K562 (cell line): ENCODE results near the gene DIP2C. TPM values are rescaled to one million over a fixed set of nuclear protein-coding genes. Genes with fewer than 3 reads are reported as not detected.

ENCODE experiments used
- ATAC-seq: fragments of 200-7000 bp; cut with Tn5 transposase; 3 replicates; pipeline ENCODE4 v1.9.1; 2020; ENCODE audit warnings: moderate library complexity
- BruUV-seq: library from RNA; stranded (reverse); fragments of 400-500 nt; replicated peaks from 2 replicates; lab custom pipeline; 2021; lab: Mats Ljungman, UMichigan
- CTCF ChIA-PET: fragments of 300-600 bp; formaldehyde crosslinking; extraction: SDS; loops from one replicate; lab custom pipeline; 2021; ENCODE audit warnings: low intra/inter-chr PET ratio; lab: Yijun Ruan, JAX
- POLR2A ChIA-PET: fragments of 300-600, 350-650 bp; sonication (Branson Sonifier 250); formaldehyde crosslinking; extraction: SDS; loops from one replicate; lab custom pipeline; 2021; ENCODE audit warnings: antibody characterized with exemption, inconsistent platforms; lab: Yijun Ruan, JAX
- DNase-seq, 4 experiments: peaks; one replicate each; pipeline versions ENCODE4 v3.0.0 to v3.0.0-alpha.2; 2011 to 2018; ENCODE audit warnings: low spot score in 3 of 4, mixed read lengths in 3 of 4; ENCODE audit errors: extremely low read depth in 1 of 4
- FAIRE-seq: peaks from 2 replicates; lab custom pipeline; 2011; peaks lifted over from hg19 to GRCh38; lab: Jason Lieb, UNC
- H2AFZ ChIP-seq: 2 replicates; pipeline ENCODE4 v1.6.0; 2011; ENCODE audit warnings: low read depth, low read length, control low read depth, inconsistent platforms
- H3K27ac ChIP-seq: fragments of 200-600 bp; 3 replicates; pipeline ENCODE4 v1.8.0; 2011; ENCODE audit warnings: low read depth, mild to moderate bottlenecking, control low read depth, inconsistent platforms, low read length, moderate library complexity, mixed read lengths; ENCODE audit errors: extremely low read depth
- H3K27me3 ChIP-seq, 2 experiments: fragments of 300-600 bp in 1 of 2; 2 replicates in 1 of 2; 3 replicates in 1 of 2; pipeline versions ENCODE4 v1.6.0 to v1.8.0; 2011; ENCODE audit warnings: inconsistent platforms in 2 of 2, low read length in 2 of 2, mild to moderate bottlenecking in 1 of 2, mixed read lengths in 1 of 2, moderate library complexity in 1 of 2; ENCODE audit not compliant: control insufficient read depth in 2 of 2, insufficient read depth in 2 of 2
- H3K36me3 ChIP-seq: fragments of 300-600 bp; 3 replicates; pipeline ENCODE4 v1.8.0; 2011; ENCODE audit warnings: mild to moderate bottlenecking, low read length, inconsistent platforms; ENCODE audit not compliant: control insufficient read depth, insufficient read depth
- H3K4me1 ChIP-seq, 2 experiments: fragments of 200-600 bp in 1 of 2; replicated peaks in 1 of 2; 2 replicates in 1 of 2; 3 replicates in 1 of 2; pipeline versions ENCODE4 v1.5.1 to v1.8.0; 2011; ENCODE audit warnings: inconsistent platforms in 2 of 2, low read length in 2 of 2, mild to moderate bottlenecking in 1 of 2, mixed read lengths in 1 of 2, moderate library complexity in 1 of 2; ENCODE audit not compliant: control insufficient read depth in 2 of 2, insufficient read depth in 2 of 2
- H3K4me2 ChIP-seq: 2 replicates; pipeline ENCODE4 v1.6.1; 2011; ENCODE audit warnings: low read length, control low read depth, inconsistent platforms, mixed read lengths; ENCODE audit not compliant: insufficient read depth
- H3K4me3 ChIP-seq: fragments of 200-600 bp; sonication (generic), shearing (Covaris generic); 2 replicates; pipeline ENCODE4 v1.5.1; 2016; ENCODE audit warnings: control low read depth, inconsistent platforms
- H3K79me2 ChIP-seq: fragments of 200-600 bp; 3 replicates; pipeline ENCODE4 v1.8.0; 2011; ENCODE audit warnings: low read length, inconsistent platforms; ENCODE audit not compliant: control insufficient read depth, insufficient read depth
- H3K9ac ChIP-seq, 2 experiments: 2 replicates each; pipeline versions ENCODE4 v1.6.0 to v1.6.1; 2011; ENCODE audit warnings: low read depth in 2 of 2, low read length in 2 of 2, control low read depth in 1 of 2, inconsistent platforms in 1 of 2, mild to moderate bottlenecking in 1 of 2, mixed read lengths in 1 of 2; ENCODE audit not compliant: insufficient read depth in 1 of 2
- H3K9me1 ChIP-seq: one replicate; pipeline ENCODE4 v1.6.0; 2011; ENCODE audit warnings: inconsistent platforms, mild to moderate bottlenecking, low read length, moderate library complexity; ENCODE audit not compliant: control insufficient read depth, insufficient read depth
- H3K9me3 ChIP-seq: replicated peaks from 2 replicates; pipeline ENCODE4 v1.5.1; 2011; ENCODE audit warnings: low read depth, low read length, inconsistent platforms; ENCODE audit not compliant: control insufficient read depth, insufficient read depth
- H4K20me1 ChIP-seq: replicated peaks from 2 replicates; pipeline ENCODE4 v1.6.1; 2011; ENCODE audit warnings: low read length, inconsistent platforms, mixed read lengths; ENCODE audit not compliant: control insufficient read depth, insufficient read depth
- HDGF ChIP-seq: fragments of 450-650 bp; IDR thresholded peaks from 2 replicates; pipeline ENCODE4 v1.6.1; 2016
- HNRNPL ChIP-seq: fragments of 200-400 bp; formaldehyde crosslinking; IDR thresholded peaks from 2 replicates; pipeline ENCODE4 v1.6.1; 2017; ENCODE audit warnings: low read depth, mild to moderate bottlenecking, low read length
- JUNB ChIP-seq: fragments of 450-650 bp; formaldehyde crosslinking; conservative IDR thresholded peaks from 2 replicates; pipeline ENCODE4 v1.4.0; 2020; ENCODE audit warnings: mild to moderate bottlenecking
- NBN ChIP-seq: fragments of 450-650 bp; IDR thresholded peaks from 2 replicates; pipeline ENCODE4 v1.6.1; 2016; ENCODE audit warnings: low read depth, mild to moderate bottlenecking
- POLR2A ChIP-seq: fragments of 450-650 bp; conservative IDR thresholded peaks from 2 replicates; pipeline ENCODE4 v1.6.1; 2016
- TFAM ChIP-seq: fragments of 250-450 bp; sonication (Bioruptor Pico); conservative IDR thresholded peaks from 2 replicates; pipeline ENCODE4 v1.5.0; 2021; ENCODE audit warnings: mild to moderate bottlenecking, moderate library complexity
- WGBS: fragments of 100-300 bp; shearing (Covaris generic); methylation state at CpG from one replicate; pipeline ENCODE4 v1.1.6; 2016; ENCODE audit warnings: low coverage, mixed read lengths; ENCODE audit not compliant: insufficient coverage; ENCODE audit errors: missing lambda C conversion rate; 5-methylcytosine and 5-hydroxymethylcytosine counted together
- in situ Hi-C: fragments of 300-500 bp; cut with MboI; formaldehyde crosslinking; loops from 4 replicates; pipeline ENCODE4 v1.15.0; 2018; ENCODE audit warnings: inconsistent platforms, mixed read lengths
- intact Hi-C: fragments of 100-400 bp; cut with micrococcal nuclease; formaldehyde crosslinking; loops from 2 replicates; pipeline ENCODE4 v1.14.2; 2022
- polyA plus RNA-seq, 8 experiments: library from polyadenylated mRNA; depleted of rRNA in 4 of 8; stranded (reverse) in 5 of 8; unstranded in 3 of 8; fragments of >200 nt; fragmentation: Nextera tagmentation in 2 of 8; fragmentation: Illumina TruSeq in 1 of 8; extraction: Ambion mirVana in 2 of 8; extraction: Trizol in 1 of 8; gene quantifications; 2 replicates each; pipeline versions ENCODE4 v1.2.1 to v1.2.3, GENCODE V29; 2011 to 2014; ENCODE audit warnings: inconsistent platforms in 1 of 8, missing spikeins in 1 of 8
- total RNA-seq, 7 experiments: library from RNA; depleted of rRNA in 6 of 7; stranded (reverse); fragments of >200 nt in 6 of 7; fragmentation: Illumina TruSeq in 2 of 7; extraction: Trizol in 2 of 7; gene quantifications; 2 replicates each; pipeline versions ENCODE4 v1.2.1 to v1.2.3, GENCODE V29; 2011 to 2021; ENCODE audit warnings: low replicate concordance in 1 of 7
- TF ChIP-seq, protein P1 (sequence below): fragments of 250-450 bp; sonication (Bioruptor Pico); IDR thresholded peaks from 2 replicates; pipeline ENCODE4 v1.8.0; 2021; ENCODE audit warnings: moderate library complexity, mild to moderate bottlenecking, inconsistent platforms
- TF ChIP-seq, protein P2 (sequence below): fragments of 450-650 bp; IDR thresholded peaks from 2 replicates; pipeline ENCODE4 v1.6.1; 2016; ENCODE audit warnings: mild to moderate bottlenecking
- TF ChIP-seq, protein P3 (sequence below): IDR thresholded peaks from 2 replicates; pipeline ENCODE4 v1.6.1; 2011; ENCODE audit warnings: borderline replicate concordance, low read depth, mild to moderate bottlenecking, moderate library complexity, low read length; ENCODE audit not compliant: insufficient read depth, poor library complexity, severe bottlenecking
- TF ChIP-seq, protein P4 (sequence below): sonication (generic); formaldehyde crosslinking; IDR thresholded peaks from 2 replicates; pipeline ENCODE4 v1.8.0; 2023; ENCODE audit warnings: missing genetic modification reagents, mild to moderate bottlenecking, borderline replicate concordance

The DIP2C gene
- total and polyA plus RNA-seq, 9 of the 15 experiments (the other 6 are each of a cell fraction or from before 2014, with no cell fraction given): 0.01 TPM; not detected in 8

DNA sequence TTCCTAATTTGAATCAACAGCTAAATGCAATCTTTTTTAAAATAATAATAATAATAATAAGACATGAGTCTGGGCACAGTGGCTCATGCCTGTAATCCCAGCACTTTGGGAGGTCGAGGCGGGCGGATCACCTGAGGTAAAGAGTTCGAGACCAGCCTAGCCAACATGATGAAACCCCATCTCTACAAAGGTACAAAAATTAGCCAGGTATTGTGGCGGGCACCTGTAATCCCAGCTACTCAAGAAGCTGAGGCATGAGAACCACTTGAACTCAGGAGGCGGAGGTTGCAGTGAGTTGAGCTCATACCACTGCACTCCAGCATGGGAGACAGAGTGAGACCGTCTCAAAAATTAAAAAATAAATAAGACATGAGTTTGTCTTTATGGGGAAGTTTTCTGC is 3.9 kb downstream of the DIP2C start:
- CTCF ChIA-PET: no interaction called here
- FAIRE-seq: no peak
- intact Hi-C loops: no loop called here

More for the DNA sequence above, 3.9 kb downstream of the DIP2C start:
- Histone ChIP-seq H3K9me1 (no peaks in the 10 kb centered on the region), H3K9ac (no peak overlapping the region), H3K36me3 (no peaks in the 10 kb centered on the region), H3K27ac (no peak overlapping the region), H3K9me3 (no peaks in the 10 kb centered on the region)
- DNase-seq: no peak
- TF ChIP-seq HDGF: no peak
- TF ChIP-seq POLR2A: no peak
- TF ChIP-seq, protein P1, sequence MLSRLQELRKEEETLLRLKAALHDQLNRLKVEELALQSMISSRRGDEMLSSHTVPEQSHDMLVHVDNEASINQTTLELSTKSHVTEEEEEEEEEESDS (CRISPR knock-in tag): no peak
- TF ChIP-seq, protein P2, sequence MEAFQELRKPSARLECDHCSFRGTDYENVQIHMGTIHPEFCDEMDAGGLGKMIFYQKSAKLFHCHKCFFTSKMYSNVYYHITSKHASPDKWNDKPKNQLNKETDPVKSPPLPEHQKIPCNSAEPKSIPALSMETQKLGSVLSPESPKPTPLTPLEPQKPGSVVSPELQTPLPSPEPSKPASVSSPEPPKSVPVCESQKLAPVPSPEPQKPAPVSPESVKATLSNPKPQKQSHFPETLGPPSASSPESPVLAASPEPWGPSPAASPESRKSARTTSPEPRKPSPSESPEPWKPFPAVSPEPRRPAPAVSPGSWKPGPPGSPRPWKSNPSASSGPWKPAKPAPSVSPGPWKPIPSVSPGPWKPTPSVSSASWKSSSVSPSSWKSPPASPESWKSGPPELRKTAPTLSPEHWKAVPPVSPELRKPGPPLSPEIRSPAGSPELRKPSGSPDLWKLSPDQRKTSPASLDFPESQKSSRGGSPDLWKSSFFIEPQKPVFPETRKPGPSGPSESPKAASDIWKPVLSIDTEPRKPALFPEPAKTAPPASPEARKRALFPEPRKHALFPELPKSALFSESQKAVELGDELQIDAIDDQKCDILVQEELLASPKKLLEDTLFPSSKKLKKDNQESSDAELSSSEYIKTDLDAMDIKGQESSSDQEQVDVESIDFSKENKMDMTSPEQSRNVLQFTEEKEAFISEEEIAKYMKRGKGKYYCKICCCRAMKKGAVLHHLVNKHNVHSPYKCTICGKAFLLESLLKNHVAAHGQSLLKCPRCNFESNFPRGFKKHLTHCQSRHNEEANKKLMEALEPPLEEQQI: no peak
- TF ChIP-seq JUNB (CRISPR knock-in tag): no peak
- TF ChIP-seq NBN: no peak
- TF ChIP-seq TFAM (CRISPR knock-in tag): no peak
- TF ChIP-seq, protein P3, sequence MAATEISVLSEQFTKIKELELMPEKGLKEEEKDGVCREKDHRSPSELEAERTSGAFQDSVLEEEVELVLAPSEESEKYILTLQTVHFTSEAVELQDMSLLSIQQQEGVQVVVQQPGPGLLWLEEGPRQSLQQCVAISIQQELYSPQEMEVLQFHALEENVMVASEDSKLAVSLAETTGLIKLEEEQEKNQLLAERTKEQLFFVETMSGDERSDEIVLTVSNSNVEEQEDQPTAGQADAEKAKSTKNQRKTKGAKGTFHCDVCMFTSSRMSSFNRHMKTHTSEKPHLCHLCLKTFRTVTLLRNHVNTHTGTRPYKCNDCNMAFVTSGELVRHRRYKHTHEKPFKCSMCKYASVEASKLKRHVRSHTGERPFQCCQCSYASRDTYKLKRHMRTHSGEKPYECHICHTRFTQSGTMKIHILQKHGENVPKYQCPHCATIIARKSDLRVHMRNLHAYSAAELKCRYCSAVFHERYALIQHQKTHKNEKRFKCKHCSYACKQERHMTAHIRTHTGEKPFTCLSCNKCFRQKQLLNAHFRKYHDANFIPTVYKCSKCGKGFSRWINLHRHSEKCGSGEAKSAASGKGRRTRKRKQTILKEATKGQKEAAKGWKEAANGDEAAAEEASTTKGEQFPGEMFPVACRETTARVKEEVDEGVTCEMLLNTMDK: no peak
- no peak for TF ChIP-seq HNRNPL
- TF ChIP-seq, protein P4, sequence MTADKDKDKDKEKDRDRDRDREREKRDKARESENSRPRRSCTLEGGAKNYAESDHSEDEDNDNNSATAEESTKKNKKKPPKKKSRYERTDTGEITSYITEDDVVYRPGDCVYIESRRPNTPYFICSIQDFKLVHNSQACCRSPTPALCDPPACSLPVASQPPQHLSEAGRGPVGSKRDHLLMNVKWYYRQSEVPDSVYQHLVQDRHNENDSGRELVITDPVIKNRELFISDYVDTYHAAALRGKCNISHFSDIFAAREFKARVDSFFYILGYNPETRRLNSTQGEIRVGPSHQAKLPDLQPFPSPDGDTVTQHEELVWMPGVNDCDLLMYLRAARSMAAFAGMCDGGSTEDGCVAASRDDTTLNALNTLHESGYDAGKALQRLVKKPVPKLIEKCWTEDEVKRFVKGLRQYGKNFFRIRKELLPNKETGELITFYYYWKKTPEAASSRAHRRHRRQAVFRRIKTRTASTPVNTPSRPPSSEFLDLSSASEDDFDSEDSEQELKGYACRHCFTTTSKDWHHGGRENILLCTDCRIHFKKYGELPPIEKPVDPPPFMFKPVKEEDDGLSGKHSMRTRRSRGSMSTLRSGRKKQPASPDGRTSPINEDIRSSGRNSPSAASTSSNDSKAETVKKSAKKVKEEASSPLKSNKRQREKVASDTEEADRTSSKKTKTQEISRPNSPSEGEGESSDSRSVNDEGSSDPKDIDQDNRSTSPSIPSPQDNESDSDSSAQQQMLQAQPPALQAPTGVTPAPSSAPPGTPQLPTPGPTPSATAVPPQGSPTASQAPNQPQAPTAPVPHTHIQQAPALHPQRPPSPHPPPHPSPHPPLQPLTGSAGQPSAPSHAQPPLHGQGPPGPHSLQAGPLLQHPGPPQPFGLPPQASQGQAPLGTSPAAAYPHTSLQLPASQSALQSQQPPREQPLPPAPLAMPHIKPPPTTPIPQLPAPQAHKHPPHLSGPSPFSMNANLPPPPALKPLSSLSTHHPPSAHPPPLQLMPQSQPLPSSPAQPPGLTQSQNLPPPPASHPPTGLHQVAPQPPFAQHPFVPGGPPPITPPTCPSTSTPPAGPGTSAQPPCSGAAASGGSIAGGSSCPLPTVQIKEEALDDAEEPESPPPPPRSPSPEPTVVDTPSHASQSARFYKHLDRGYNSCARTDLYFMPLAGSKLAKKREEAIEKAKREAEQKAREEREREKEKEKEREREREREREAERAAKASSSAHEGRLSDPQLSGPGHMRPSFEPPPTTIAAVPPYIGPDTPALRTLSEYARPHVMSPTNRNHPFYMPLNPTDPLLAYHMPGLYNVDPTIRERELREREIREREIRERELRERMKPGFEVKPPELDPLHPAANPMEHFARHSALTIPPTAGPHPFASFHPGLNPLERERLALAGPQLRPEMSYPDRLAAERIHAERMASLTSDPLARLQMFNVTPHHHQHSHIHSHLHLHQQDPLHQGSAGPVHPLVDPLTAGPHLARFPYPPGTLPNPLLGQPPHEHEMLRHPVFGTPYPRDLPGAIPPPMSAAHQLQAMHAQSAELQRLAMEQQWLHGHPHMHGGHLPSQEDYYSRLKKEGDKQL: no peak
- TF ChIP-seq, all 486 proteins: peak for 0
- H3K4me2 ChIP-seq: no peak overlapping the region
- in situ Hi-C loops: no loop called here
- H3K79me2 ChIP-seq: no peaks in the 10 kb centered on the region
- H3K27me3 ChIP-seq: peaks cover 5 to 38% of the 10 kb centered on the region in 2 experiments; a peak in 4 of 5 replicates
- no peak overlapping the region for H3K4me3 ChIP-seq
- BruUV-seq: no TSS peak
- ATAC-seq: no peak
- POLR2A ChIA-PET: interaction anchor here (0.7 to 2.6 kb wide), 3 partner anchors 8 to 589 kb away, joined by 3 to 7 read pairs (median 3); no protein-coding TSS in a partner anchor
- H4K20me1 ChIP-seq: no peaks in the 10 kb centered on the region
- H2AFZ ChIP-seq: no peak overlapping the region
- WGBS: 2% methylated on average over 7 of the region's 7 CpGs
- H3K4me1 ChIP-seq: peaks cover 0 to 5% of the 10 kb centered on the region in 2 experiments; a peak in 2 of 5 replicates
